Caco-2 (cell line): ENCODE results near the gene MTX1. TPM values are rescaled to one million over a fixed set of nuclear protein-coding genes. Genes with fewer than 3 reads are reported as not detected.

ENCODE experiments used
- BruUV-seq: library from RNA; stranded (reverse); fragments of 400-500 nt; replicated peaks from 2 replicates; lab custom pipeline; 2021; lab: Mats Ljungman, UMichigan
- CTCF ChIA-PET: fragments of 300-600 bp; sonication (Branson Sonifier 250); formaldehyde crosslinking; loops from one replicate; lab custom pipeline; 2022; ENCODE audit warnings: antibody characterized with exemption; lab: Charles Lee
- POLR2A ChIA-PET: fragments of 300-600 bp; sonication (Branson Sonifier 250); formaldehyde crosslinking; loops from one replicate; lab custom pipeline; 2022; ENCODE audit warnings: antibody characterized with exemption; lab: Charles Lee
- DNase-seq, 2 experiments: peaks; one replicate each; pipeline versions ENCODE4 v3.0.0 to v3.0.0-alpha.2; 2020 to 2022
- H3K27me3 ChIP-seq: replicated peaks from 2 replicates; pipeline ENCODE4 v1.6.0; 2011; ENCODE audit warnings: low read length; ENCODE audit not compliant: control insufficient read depth, insufficient read depth
- H3K36me3 ChIP-seq: 2 replicates; pipeline ENCODE4 v1.5.1; 2011; ENCODE audit warnings: low read length; ENCODE audit not compliant: control insufficient read depth, insufficient read depth
- H3K4me1 ChIP-seq: fragments of 250-450 bp; sonication (Bioruptor Pico); 2 replicates; pipeline ENCODE4 v1.5.1; 2020; ENCODE audit warnings: mild to moderate bottlenecking
- H3K4me3 ChIP-seq: 2 replicates; pipeline ENCODE4 v1.5.1; 2011; ENCODE audit warnings: low read depth, mild to moderate bottlenecking, control low read depth, low read length
- H3K9me3 ChIP-seq: fragments of 250-450 bp; sonication (Bioruptor Pico); 2 replicates; pipeline ENCODE4 v1.5.1; 2020; ENCODE audit warnings: mild to moderate bottlenecking, moderate library complexity
- H3K27ac Mint-ChIP-seq: one replicate; pipeline ENCODE4 v1.8.0; 2022; ENCODE audit warnings: mixed read lengths; ENCODE audit not compliant: unreplicated experiment
- H3K27me3 Mint-ChIP-seq: one replicate; pipeline ENCODE4 v1.8.0; 2022; ENCODE audit warnings: mixed read lengths; ENCODE audit not compliant: insufficient read depth, unreplicated experiment
- H3K36me3 Mint-ChIP-seq: one replicate; pipeline ENCODE4 v1.8.0; 2022; ENCODE audit warnings: mild to moderate bottlenecking, mixed read lengths; ENCODE audit not compliant: insufficient read depth, unreplicated experiment
- H3K4me1 Mint-ChIP-seq: one replicate; pipeline ENCODE4 v1.8.0; 2022; ENCODE audit warnings: low read depth, mixed read lengths; ENCODE audit not compliant: unreplicated experiment
- H3K4me3 Mint-ChIP-seq: one replicate; pipeline ENCODE4 v1.8.0; 2022; ENCODE audit warnings: mild to moderate bottlenecking, moderate library complexity, mixed read lengths; ENCODE audit not compliant: unreplicated experiment
- H3K9me3 Mint-ChIP-seq: one replicate; pipeline ENCODE4 v1.8.0; 2022; ENCODE audit warnings: mixed read lengths; ENCODE audit not compliant: unreplicated experiment
- intact Hi-C: fragments of 100-400 bp; cut with micrococcal nuclease; formaldehyde crosslinking; loops from one replicate; pipeline ENCODE4 v1.10.0; 2022; ENCODE audit not compliant: unreplicated experiment
- total RNA-seq: library from RNA; stranded (reverse); gene quantifications from 2 replicates; pipeline ENCODE4 v1.2.3, GENCODE V29; 2022
- TF ChIP-seq, protein P1 (sequence below), 2 experiments: fragments of 200-600 bp in 1 of 2; IDR thresholded peaks; 1 replicate in 1 of 2; 2 replicates in 1 of 2; pipeline versions ENCODE4 v1.5.1 to v1.8.0; 2011 to 2022; ENCODE audit warnings: antibody characterized with exemption in 1 of 2, control low read depth in 1 of 2, inconsistent platforms in 1 of 2, low read depth in 1 of 2, low read length in 1 of 2, mild to moderate bottlenecking in 1 of 2, moderate library complexity in 1 of 2; ENCODE audit not compliant: insufficient read depth in 1 of 2, severe bottlenecking in 1 of 2, unreplicated experiment in 1 of 2

MTX1 gene
- total RNA-seq, 1 experiment from 2014 or later, result 65.3 TPM

DNA sequence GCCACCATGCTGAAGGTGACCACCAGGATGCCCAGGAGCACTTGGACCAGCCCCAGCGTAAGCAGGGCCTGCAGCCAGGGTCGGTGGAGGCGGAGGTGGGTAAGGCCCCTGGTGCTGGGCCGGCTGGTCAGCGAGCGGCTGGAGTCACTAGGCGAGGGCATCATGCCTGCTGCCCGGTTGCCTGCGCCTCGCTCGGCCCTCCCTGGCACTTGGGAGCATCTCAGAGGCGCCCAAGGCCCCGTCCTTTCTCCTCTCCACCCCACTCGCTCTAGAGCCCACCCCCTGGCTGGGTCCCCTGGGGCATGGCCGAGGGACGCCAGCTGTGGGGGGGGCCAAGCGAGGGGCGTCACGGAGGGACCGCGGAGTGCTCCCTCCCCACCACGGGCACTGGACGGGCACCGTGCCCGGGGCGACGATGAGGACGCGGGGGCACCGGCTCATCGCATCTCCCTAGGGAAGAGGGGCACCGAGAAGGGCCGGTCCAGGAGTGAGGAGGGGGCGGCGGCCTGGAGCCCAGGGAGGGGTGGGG lies 46.3 kb downstream of the MTX1 start:
- BruUV-seq, result no TSS peak
- Mint-ChIP-seq H3K27ac (no peak overlapping the region), H3K9me3 (no peaks in the 10 kb centered on the region), H3K4me1 (peaks cover 22% of the 10 kb centered on the region), H3K36me3 (peaks cover 24% of the 10 kb centered on the region), H3K27me3 (no peaks in the 10 kb centered on the region), H3K4me3 (peak overlapping the region; percentile 92)
- Histone ChIP-seq H3K4me1 (peaks cover 4% of the 10 kb centered on the region; the same call in 1 of the 2 replicates), H3K27me3 (no peaks in the 10 kb centered on the region), H3K9me3 (no peaks in the 10 kb centered on the region), H3K36me3 (no peaks in the 10 kb centered on the region), H3K4me3 (peak overlapping the region; percentile 52)
- POLR2A ChIA-PET, result interaction anchor here (0.6 to 0.9 kb wide), 2 partner anchors 18 to 69 kb away, joined by 3 to 5 read pairs; partner anchors contain the start of gene CLK2
- intact Hi-C loops, result loop anchor here (1.0 kb wide), 1 partner anchor 54 kb away; the partner anchor contains the start of gene FDPS
- TF ChIP-seq, protein P1, sequence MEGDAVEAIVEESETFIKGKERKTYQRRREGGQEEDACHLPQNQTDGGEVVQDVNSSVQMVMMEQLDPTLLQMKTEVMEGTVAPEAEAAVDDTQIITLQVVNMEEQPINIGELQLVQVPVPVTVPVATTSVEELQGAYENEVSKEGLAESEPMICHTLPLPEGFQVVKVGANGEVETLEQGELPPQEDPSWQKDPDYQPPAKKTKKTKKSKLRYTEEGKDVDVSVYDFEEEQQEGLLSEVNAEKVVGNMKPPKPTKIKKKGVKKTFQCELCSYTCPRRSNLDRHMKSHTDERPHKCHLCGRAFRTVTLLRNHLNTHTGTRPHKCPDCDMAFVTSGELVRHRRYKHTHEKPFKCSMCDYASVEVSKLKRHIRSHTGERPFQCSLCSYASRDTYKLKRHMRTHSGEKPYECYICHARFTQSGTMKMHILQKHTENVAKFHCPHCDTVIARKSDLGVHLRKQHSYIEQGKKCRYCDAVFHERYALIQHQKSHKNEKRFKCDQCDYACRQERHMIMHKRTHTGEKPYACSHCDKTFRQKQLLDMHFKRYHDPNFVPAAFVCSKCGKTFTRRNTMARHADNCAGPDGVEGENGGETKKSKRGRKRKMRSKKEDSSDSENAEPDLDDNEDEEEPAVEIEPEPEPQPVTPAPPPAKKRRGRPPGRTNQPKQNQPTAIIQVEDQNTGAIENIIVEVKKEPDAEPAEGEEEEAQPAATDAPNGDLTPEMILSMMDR (IDR thresholded peaks at IDR 0.05; ENCODE audit: insufficient read depth in 1 of 2, low read depth in 1 of 2, low read length in 1 of 2, severe bottlenecking in 1 of 2, unreplicated experiment in 1 of 2), result no peak
- CTCF ChIA-PET, result interaction anchor here (0.5 to 1.6 kb wide), 4 partner anchors 19 to 719 kb away, joined by 3 to 4 read pairs (median 3); partner anchors contain the start of genes CLK2 and FDPS
- DNase-seq, result no peak

DNA sequence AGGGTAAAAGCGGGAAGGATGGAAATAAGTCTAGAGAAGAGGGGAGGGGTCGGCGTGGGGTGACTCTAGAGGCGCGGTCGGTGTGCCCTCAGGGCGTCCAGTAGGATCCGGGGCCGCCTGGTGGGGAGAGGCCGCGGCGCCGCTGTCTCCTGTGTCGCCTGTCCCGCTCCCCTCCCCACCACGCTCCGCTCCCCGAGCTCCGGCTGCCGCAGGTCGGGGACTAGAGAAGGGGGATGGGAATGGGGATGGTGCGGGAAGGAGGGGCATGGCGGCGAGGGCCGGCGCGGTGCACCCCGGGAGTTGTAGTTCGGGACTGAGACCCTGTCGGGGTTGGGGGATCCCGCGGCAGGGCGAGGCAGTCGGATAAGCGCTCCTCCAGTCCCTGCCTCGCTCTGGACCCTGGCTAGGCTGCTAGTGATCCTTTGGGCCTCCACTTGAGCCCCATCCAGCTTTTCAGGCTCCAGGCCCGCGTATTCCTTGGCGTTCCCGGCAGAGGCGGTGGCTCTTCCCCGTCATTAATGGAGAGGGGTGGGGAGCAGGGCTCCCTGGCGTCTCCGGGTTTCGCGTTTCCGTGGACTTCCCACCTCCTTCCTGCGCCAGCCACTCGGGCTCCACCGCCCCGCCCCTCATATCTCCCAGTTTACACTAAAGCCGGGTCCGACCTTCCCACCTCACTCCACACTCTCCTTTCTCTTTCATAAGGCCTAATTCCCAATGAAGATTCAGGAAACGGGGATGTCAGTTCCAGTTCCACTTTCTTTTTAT lies 46.9 kb downstream of the MTX1 start, which contains the start of gene ENTREP3:
TSS of gene ENTREP3 (minus strand) at position 241 of the 765 bp plus-strand sequence. CDS start 606 bp downstream, outside the sequence.
- Mint-ChIP-seq H3K27me3 (no peaks in the 10 kb centered on the region), H3K4me3 (peak within 1 kb of the TSS; percentile 92), H3K27ac (peak within 1 kb of the TSS; percentile 93), H3K36me3 (peaks cover 31% of the 10 kb centered on the region), H3K9me3 (no peaks in the 10 kb centered on the region), H3K4me1 (peaks cover 22% of the 10 kb centered on the region)
- POLR2A ChIA-PET, result interaction anchor here (0.6 to 0.9 kb wide), 2 partner anchors 17 to 68 kb away, joined by 3 to 5 read pairs; partner anchors contain the start of gene CLK2
- Histone ChIP-seq H3K4me3 (peak within 1 kb of the TSS; percentile 52), H3K9me3 (no peaks in the 10 kb centered on the region), H3K4me1 (peaks cover 4% of the 10 kb centered on the region; the same call in 1 of the 2 replicates), H3K27me3 (no peaks in the 10 kb centered on the region), H3K36me3 (no peaks in the 10 kb centered on the region)
- CTCF ChIA-PET, result interaction anchor here (0.5 to 1.6 kb wide), 6 partner anchors 18 to 720 kb away, joined by 3 to 7 read pairs (median 4); partner anchors contain the start of genes CLK2 and FDPS
- BruUV-seq, result no TSS peak
- TF ChIP-seq, protein P1 (IDR thresholded peaks at IDR 0.05; ENCODE audit: insufficient read depth in 1 of 2, low read depth in 1 of 2, low read length in 1 of 2, severe bottlenecking in 1 of 2, unreplicated experiment in 1 of 2), result peak in 1 of 2 experiments; percentile 32
- intact Hi-C loops, result loop anchor here (1.0 kb wide), 1 partner anchor 53 kb away; the partner anchor contains the start of gene FDPS
- DNase-seq, result peak; percentile 90 to 91
